Memory B cell (primary cell): ENCODE measurements around the gene AADACL4.

Source experiments
- ATAC-seq: fragments of 150-1000 bp; cut with Tn5 transposase; 2 replicates; pipeline ENCODE4 v1.10.0; 2021; ENCODE audit warnings: low read depth, mild to moderate bottlenecking, moderate library complexity
- DNase-seq, 2 donors: peaks; one replicate each; pipeline ENCODE4 v3.0.0; 2022; ENCODE audit warnings: low spot score in 2 of 2
- H3K27ac Mint-ChIP-seq: one replicate; pipeline ENCODE4 v1.8.0; 2022; ENCODE audit warnings: mild to moderate bottlenecking, moderate library complexity, mixed read lengths
- H3K27me3 Mint-ChIP-seq: one replicate; pipeline ENCODE4 v1.8.0; 2022; ENCODE audit warnings: mixed read lengths
- H3K36me3 Mint-ChIP-seq: one replicate; pipeline ENCODE4 v1.8.0; 2022; ENCODE audit warnings: mild to moderate bottlenecking, mixed read lengths
- H3K4me1 Mint-ChIP-seq: one replicate; pipeline ENCODE4 v1.8.0; 2022; ENCODE audit warnings: mixed read lengths
- H3K4me3 Mint-ChIP-seq: one replicate; pipeline ENCODE4 v1.8.0; 2022; ENCODE audit warnings: mild to moderate bottlenecking, moderate library complexity, mixed read lengths
- H3K9me3 Mint-ChIP-seq: one replicate; pipeline ENCODE4 v1.8.0; 2022; ENCODE audit warnings: mixed read lengths

The AADACL4 gene

DNA sequence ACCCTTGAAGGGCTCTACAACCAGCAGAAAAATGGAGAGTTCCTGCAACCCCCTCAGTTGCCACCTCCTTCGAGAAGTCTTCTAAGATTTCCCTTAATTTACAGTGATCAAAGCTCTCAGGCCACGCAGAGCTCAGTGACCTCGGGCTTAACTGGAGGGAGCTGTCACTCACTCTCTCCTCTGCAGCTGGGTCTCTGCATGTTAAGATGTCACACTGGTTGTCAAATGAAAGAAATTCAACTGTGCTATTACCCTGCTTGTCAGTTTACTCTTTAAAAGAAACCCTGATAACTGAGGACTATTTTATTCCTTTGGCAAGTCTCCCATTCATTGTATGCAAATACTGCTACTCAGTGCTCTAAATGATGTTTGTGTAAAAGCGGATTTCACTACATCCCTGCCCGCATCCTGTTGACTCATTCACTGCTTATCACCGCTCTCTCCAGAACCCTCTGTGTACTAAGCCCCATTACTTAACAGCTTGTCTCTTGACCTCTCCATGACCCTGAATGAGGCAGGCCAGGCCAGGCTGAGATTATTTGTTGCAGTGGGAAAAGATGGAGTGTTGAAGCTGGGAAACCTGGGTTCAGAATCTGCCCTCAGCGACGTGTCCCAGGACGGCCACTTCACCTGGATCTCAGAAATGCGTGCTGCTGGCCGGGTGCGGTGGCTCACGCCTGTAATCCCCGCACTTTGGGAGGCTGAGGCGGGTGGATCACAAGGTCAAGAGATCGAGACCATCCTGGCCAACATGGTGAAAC is 39.6 kb upstream of the AADACL4 start:
- Mint-ChIP-seq H3K9me3 (peaks cover 4% of the 10 kb centered on the region), H3K27ac (no peak overlapping the region), H3K36me3 (no peaks in the 10 kb centered on the region), H3K4me1 (no peaks in the 10 kb centered on the region), H3K4me3 (no peak overlapping the region), H3K27me3 (peaks cover 1% of the 10 kb centered on the region)
- DNase-seq (no peak), ATAC-seq (no peak)

GRCh38 chr1:12604986-12605385 is 38.9 kb upstream of the AADACL4 start:
- no peak for DNase-seq
- Mint-ChIP-seq H3K9me3 (peaks cover 4% of the 10 kb centered on the region), H3K36me3 (no peaks in the 10 kb centered on the region), H3K27me3 (peaks cover 4% of the 10 kb centered on the region), H3K4me3 (no peak overlapping the region), H3K27ac (no peak overlapping the region), H3K4me1 (no peaks in the 10 kb centered on the region)
- no peak for ATAC-seq

DNA sequence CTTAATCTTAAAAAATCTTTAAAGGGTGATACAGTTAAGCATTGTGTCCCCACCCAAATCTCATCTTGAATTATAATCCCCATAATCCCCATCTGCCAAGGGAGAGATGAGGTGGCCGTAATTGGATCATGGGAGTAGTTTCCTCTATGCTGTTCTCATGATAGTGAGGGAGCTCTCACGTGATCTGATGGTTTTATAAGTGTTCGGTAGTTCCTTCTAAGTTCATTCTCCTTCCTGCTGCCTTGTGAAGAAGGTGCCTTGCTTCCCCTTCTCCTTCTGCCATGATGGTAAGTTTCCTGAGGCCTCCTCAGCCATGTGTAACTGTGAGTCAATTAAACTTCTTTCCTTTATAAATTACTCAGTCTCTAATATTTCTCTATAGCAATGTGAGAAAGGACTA is 36.6 kb upstream of the AADACL4 start:
- Mint-ChIP-seq H3K4me3 (no peak overlapping the region), H3K4me1 (no peaks in the 10 kb centered on the region)

GRCh38 chr1:12608311-12608957 is 35.5 kb upstream of the AADACL4 start:
- Mint-ChIP-seq H3K4me3 (no peak overlapping the region), H3K27ac (no peak overlapping the region), H3K4me1 (no peaks in the 10 kb centered on the region), H3K27me3 (peaks cover 13% of the 10 kb centered on the region), H3K36me3 (no peaks in the 10 kb centered on the region), H3K9me3 (peaks cover 4% of the 10 kb centered on the region)
- DNase-seq (no peak), ATAC-seq (no peak)

More for the DNA sequence above, 36.6 kb upstream of the AADACL4 start:
- ATAC-seq: no peak
- no peak for DNase-seq
- Mint-ChIP-seq H3K27me3 (peaks cover 11% of the 10 kb centered on the region), H3K27ac (no peak overlapping the region), H3K36me3 (no peaks in the 10 kb centered on the region), H3K9me3 (peaks cover 4% of the 10 kb centered on the region)

GRCh38 chr1:12609469-12610003 is 34.3 kb upstream of the AADACL4 start:
- DNase-seq (no peak), ATAC-seq (no peak)
- Mint-ChIP-seq H3K36me3 (no peaks in the 10 kb centered on the region), H3K9me3 (peaks cover 4% of the 10 kb centered on the region), H3K27ac (no peak overlapping the region), H3K27me3 (peaks cover 13% of the 10 kb centered on the region), H3K4me3 (no peak overlapping the region), H3K4me1 (no peaks in the 10 kb centered on the region)

DNA sequence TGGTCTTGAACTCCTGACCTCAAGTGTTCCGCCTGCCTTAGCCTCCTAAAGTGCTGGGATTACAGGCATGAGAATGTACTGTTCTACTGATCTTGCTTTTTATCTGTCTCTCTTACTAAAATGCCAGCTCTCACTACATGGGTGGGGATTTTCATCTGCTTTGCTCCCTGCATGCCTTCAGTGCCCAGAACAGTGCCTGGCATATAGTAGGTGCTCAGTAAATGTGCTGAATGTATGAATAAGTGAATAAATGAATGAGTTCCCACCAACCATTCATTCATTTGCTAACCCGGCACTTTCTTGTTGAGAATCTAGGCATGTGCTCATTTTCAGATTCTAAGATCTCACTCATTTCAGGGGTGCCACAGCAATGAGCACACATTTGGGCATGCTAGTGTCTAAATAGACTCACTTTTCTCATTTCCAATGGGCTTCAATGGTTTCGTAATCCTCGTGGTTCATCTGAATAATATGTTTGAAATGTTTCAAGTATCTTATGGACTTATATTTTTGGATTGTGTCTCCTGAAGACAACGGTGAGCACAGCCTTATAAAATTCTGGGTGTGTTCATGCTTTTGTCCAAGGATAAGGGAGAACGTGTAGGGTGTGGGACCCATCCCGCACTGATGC is 33.5 kb upstream of the AADACL4 start:
- H3K36me3 Mint-ChIP-seq: no peaks in the 10 kb centered on the region
- H3K27ac Mint-ChIP-seq: no peak overlapping the region
- peaks cover 4% of the 10 kb centered on the region for H3K9me3 Mint-ChIP-seq
- no peak for ATAC-seq
- no peak overlapping the region for H3K4me3 Mint-ChIP-seq
- H3K4me1 Mint-ChIP-seq: no peaks in the 10 kb centered on the region
- no peak for DNase-seq
- peaks cover 17% of the 10 kb centered on the region for H3K27me3 Mint-ChIP-seq

DNA sequence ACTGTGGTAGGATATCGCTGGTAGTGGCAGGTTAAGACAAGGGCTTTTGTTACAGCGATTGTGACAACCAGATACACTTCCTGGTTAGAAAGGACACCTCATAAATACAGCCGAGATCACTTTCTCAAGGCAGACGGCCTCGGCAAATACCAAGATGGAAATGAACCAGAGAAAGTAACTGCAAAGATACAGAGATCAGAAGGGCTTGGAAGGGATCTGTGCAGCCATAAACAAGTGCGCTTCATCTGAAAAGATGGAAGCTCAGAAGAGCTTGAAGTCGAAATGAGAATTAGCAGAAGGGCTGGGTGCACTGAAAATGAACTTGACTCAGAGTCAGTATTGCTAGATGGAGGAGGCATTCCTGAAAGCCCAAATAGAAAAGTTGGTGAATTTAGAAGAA is 32.9 kb upstream of the AADACL4 start:
- no peaks in the 10 kb centered on the region for H3K4me1 Mint-ChIP-seq
- no peak for DNase-seq
- H3K36me3 Mint-ChIP-seq: no peaks in the 10 kb centered on the region
- H3K9me3 Mint-ChIP-seq: peaks cover 4% of the 10 kb centered on the region
- H3K27me3 Mint-ChIP-seq: peaks cover 17% of the 10 kb centered on the region
- no peak overlapping the region for H3K27ac Mint-ChIP-seq
- H3K4me3 Mint-ChIP-seq: no peak overlapping the region
- ATAC-seq: no peak

DNA sequence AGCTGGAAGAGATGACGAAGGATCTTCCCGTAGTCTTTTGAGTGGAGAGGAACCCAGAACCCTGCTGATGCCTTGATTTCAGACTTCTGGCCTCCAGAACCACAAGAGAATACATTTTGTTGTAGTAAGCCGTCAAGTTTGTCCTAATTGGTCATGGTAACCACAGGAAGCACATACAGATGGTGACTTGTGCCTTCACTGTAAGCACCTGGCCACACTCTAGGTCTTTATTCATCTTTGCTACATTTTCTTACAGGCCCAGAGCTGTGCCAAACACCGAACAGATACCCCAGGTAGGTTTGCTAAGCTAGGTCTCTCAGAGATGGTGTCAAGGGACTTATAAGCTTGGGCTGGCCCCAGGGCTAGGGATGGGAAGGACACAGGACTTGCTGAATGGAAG is 30.7 kb upstream of the AADACL4 start:
- Mint-ChIP-seq H3K36me3 (no peaks in the 10 kb centered on the region), H3K4me3 (no peak overlapping the region), H3K27me3 (peaks cover 23% of the 10 kb centered on the region), H3K27ac (no peak overlapping the region), H3K4me1 (peaks cover 11% of the 10 kb centered on the region), H3K9me3 (no peaks in the 10 kb centered on the region)
- ATAC-seq (no peak), DNase-seq (no peak)

DNA sequence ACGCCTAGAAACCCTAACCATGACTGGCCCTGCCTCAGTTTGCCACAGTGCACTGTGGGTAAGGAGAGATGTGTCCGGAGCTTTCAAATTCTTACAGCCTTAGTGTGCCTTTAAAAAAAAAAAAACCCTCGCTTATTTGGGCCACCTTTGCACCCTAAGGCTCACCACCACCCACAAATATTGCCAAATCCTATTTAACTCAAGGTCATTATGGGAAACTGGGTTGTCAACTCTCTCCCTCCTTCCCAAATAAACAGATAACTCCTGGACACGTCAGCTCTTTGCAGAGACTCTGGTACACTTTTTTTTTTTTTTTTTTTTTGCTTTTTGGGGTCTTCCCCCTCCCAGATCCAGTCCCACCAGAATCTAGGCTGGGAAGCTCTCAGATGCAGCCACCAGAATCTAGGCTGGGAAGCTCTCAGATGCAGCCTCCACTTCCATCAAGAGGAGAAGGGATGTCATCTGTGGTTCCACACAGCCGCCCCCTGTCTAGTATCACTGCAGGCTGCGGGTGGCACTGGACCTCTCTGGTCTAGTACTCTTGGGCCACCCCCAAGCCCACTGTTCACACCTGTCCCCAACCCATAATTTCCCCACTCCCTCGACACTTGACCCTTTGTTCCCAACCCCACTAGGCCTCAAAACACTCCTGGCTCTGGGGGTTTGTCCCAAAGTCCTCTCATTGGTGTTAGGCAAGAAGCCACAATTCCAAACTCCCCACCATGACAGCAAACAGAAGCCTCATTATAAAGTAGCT is 29.3 kb upstream of the AADACL4 start:
- Mint-ChIP-seq H3K9me3 (no peaks in the 10 kb centered on the region), H3K4me3 (no peak overlapping the region), H3K27me3 (peaks cover 24% of the 10 kb centered on the region), H3K36me3 (no peaks in the 10 kb centered on the region), H3K4me1 (peaks cover 24% of the 10 kb centered on the region), H3K27ac (no peak overlapping the region)
- ATAC-seq (no peak), DNase-seq (no peak)

- Mint-ChIP-seq H3K36me3 (no peaks in the 10 kb centered on the region), H3K27ac (no peak overlapping the region), H3K9me3 (no peaks in the 10 kb centered on the region), H3K27me3 (peaks cover 22% of the 10 kb centered on the region), H3K4me1 (peaks cover 27% of the 10 kb centered on the region), H3K4me3 (no peak overlapping the region)
- DNase-seq (no peak), ATAC-seq (no peak)
Measured at GRCh38 chr1:12615159-12615864, 28.6 kb upstream of the AADACL4 start.

GRCh38 chr1:12615865-12616708 is 27.8 kb upstream of the AADACL4 start:
- Mint-ChIP-seq H3K4me3 (peak overlapping the region; percentile 75), H3K27ac (no peak overlapping the region), H3K9me3 (no peaks in the 10 kb centered on the region), H3K36me3 (no peaks in the 10 kb centered on the region), H3K4me1 (peaks cover 27% of the 10 kb centered on the region), H3K27me3 (peaks cover 17% of the 10 kb centered on the region)
- DNase-seq (no peak), ATAC-seq (no peak)

- peaks cover 18% of the 10 kb centered on the region for H3K27me3 Mint-ChIP-seq
- H3K4me1 Mint-ChIP-seq: peaks cover 27% of the 10 kb centered on the region
- no peak for ATAC-seq
- no peak overlapping the region for H3K27ac Mint-ChIP-seq
- no peaks in the 10 kb centered on the region for H3K36me3 Mint-ChIP-seq
- DNase-seq: no peak
- no peaks in the 10 kb centered on the region for H3K9me3 Mint-ChIP-seq
- peak overlapping the region; percentile 80 for H3K4me3 Mint-ChIP-seq
Measured at GRCh38 chr1:12616709-12617373, 27.0 kb upstream of the AADACL4 start.
